Measurements from ENCODE around the gene AGBL4.

- TF ChIP-seq POLR2A (IDR thresholded peaks at IDR 0.05; ENCODE audit: low read depth, low read length) (no peak), TAF1 (IDR thresholded peaks at IDR 0.05; ENCODE audit: borderline replicate concordance, low read depth, low read length) (no peak), POLR2AphosphoS5 (IDR thresholded peaks at IDR 0.05; ENCODE audit: low read depth, low read length) (no peak)
Measured at GRCh38 chr1:49234988-49235387, 788.8 kb downstream of the AGBL4 start.

Data from GM12892 (cell line).